A549 treated with CORT108297 at 1 μM for 4 hours (cell line): ENCODE results near the gene CAMK2N1. TPM values are rescaled to one million over a fixed set of nuclear protein-coding genes. Genes with fewer than 3 reads are reported as not detected.

Experiments
- total RNA-seq: library from RNA; stranded (reverse); fragments of 200-300 nt; extraction: Qiagen RNA extraction; gene quantifications from 5 replicates; pipeline ENCODE4 v1.2.3, GENCODE V29; 2022

The CAMK2N1 gene
- total RNA-seq, result 36.9 to 49.6 TPM (median 45.4 TPM) in 5 replicates

GRCh38 chr1:20485527-20486456 lies at the start of gene CAMK2N1:
Gene CAMK2N1 (minus strand): TSS chr1:20486210. CDS start chr1:20485379, 831 bp downstream.

DNA sequence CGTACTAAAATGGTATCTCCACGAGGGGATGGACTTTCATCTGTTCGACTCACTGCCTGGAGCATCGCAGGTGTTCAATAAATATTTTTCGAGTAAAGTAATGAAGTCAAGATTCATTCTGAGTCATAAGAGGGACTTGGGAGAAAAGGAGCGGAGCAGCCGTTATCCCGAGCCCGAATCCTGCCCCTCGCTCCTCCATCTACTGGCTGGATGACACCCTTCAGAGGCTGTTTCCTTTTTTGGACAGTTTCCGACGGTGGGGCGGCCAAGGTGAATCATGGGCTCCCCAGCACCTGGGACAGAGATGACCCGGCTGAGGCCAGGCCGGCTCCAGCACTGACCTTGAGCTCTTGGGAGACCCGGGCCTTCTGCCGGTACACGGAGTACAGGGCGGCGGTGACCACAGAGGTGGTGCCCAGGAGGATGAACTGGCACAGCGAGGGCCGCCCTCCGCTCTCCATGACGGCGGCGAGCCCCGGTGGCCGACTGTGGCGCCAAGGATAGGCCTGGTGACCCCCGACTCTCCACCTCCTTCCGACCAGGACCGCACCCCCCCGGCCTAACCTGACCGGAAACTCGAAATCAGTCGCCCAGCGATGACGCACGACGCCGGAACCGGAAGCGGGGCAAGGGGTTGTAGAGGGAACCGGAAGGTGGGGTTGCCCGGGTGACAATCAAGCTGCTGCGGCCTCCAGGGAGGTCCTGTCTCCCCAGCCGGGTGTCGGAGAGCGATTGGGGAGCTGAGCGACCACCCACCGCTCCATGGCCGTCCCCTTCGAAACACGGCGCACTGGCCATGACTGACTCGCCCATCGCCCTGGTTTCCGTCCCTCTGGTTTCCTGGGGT lies 21.8 kb upstream of the CAMK2N1 start, which contains the start of gene MUL1:
Gene MUL1 (minus strand): TSS at position 588 of the 847 bp plus-strand sequence. CDS start 127 bp downstream, at position 461.

Other genes starting within 250 kb of the CAMK2N1 start
- gene VWA5B1, start 195.3 kb downstream of the CAMK2N1 start, total RNA-seq, result not detected in 5 replicates
- gene MUL1, start 21.9 kb upstream of the CAMK2N1 start, total RNA-seq, result 39.6 to 43.6 TPM (median 42.3 TPM) in 5 replicates
- gene FAM43B, start 66.4 kb upstream of the CAMK2N1 start, total RNA-seq, result 3.3 to 5.9 TPM (median 5.4 TPM) in 5 replicates
- 33.9 to 42.8 TPM (median 35.8 TPM) in 5 replicates for gene CDA, start 102.9 kb upstream of the CAMK2N1 start, total RNA-seq
- gene PINK1, start 147.2 kb upstream of the CAMK2N1 start, total RNA-seq, result 27.5 to 41.2 TPM (median 38.8 TPM) in 5 replicates
- 185 to 214 TPM (median 211 TPM) in 5 replicates for gene DDOST, start 175.2 kb upstream of the CAMK2N1 start, total RNA-seq
- 1.1 to 1.6 TPM (median 1.5 TPM) in 5 replicates for gene KIF17, start 231.8 kb upstream of the CAMK2N1 start, total RNA-seq
- gene SH2D5, start 246.5 kb upstream of the CAMK2N1 start, total RNA-seq, result 12.7 to 18.8 TPM (median 17.1 TPM) in 5 replicates